A549 (cell line): Measurements from ENCODE around the gene LRRC37A3. TPM values are rescaled to one million over a fixed set of nuclear protein-coding genes. Genes with fewer than 3 reads are reported as not detected.
"Not testable (repeated sequence)": the region's sequence is repeated elsewhere in the genome, so short reads cannot be mapped to it uniquely, and the experiment has no call there.

Experiments
- ATAC-seq, 2 experiments: fragments of 200-7000 bp in 1 of 2; fragments of >200 bp in 1 of 2; cut with Nextera tagmentation in 1 of 2; cut with Tn5 transposase in 1 of 2; 3 replicates each; pipeline versions ENCODE4 v1.8.0 to v1.9.1; 2018 to 2020; ENCODE audit warnings: mild to moderate bottlenecking in 1 of 2, moderate library complexity in 1 of 2
- CTCF ChIA-PET: fragments of 300-600 bp; sonication (Branson Sonifier 250); formaldehyde crosslinking; extraction: SDS; loops from one replicate; lab custom pipeline; 2021; ENCODE audit warnings: antibody characterized with exemption, inconsistent platforms; lab: Yijun Ruan, JAX
- POLR2A ChIA-PET: fragments of 350-600 bp; formaldehyde crosslinking; extraction: SDS; loops from one replicate; lab custom pipeline; 2021; ENCODE audit warnings: antibody characterized with exemption, inconsistent platforms; lab: Yijun Ruan, JAX
- DNase-seq, 2 experiments: peaks; one replicate each; pipeline versions ENCODE4 v3.0.0 to v3.0.0-alpha.2; 2011 to 2016; ENCODE audit warnings: low read depth in 1 of 2, low spot score in 1 of 2
- FAIRE-seq: peaks from 2 replicates; lab custom pipeline; 2011; peaks lifted over from hg19 to GRCh38; lab: Jason Lieb, UNC
- H3K27ac ChIP-seq, 2 experiments: fragments of >200 bp; sonication (Bioruptor Twin); formaldehyde crosslinking; 3 replicates each; pipeline ENCODE4 v1.5.1; 2016 to 2017
- H3K4me1 ChIP-seq: fragments of >200 bp; sonication (Bioruptor Twin); formaldehyde crosslinking; 3 replicates; pipeline ENCODE4 v1.6.1; 2016
- H3K4me2 ChIP-seq: fragments of >200 bp; sonication (Bioruptor Twin); formaldehyde crosslinking; 3 replicates; pipeline ENCODE4 v1.6.1; 2016
- H3K4me3 ChIP-seq: fragments of >200 bp; sonication (Bioruptor Twin); formaldehyde crosslinking; 3 replicates; pipeline ENCODE4 v1.5.1; 2016
- H3K9me3 ChIP-seq: fragments of >200 bp; sonication (Bioruptor Twin); formaldehyde crosslinking; 3 replicates; pipeline ENCODE4 v1.6.1; 2016
- BHLHE40 ChIP-seq: IDR thresholded peaks from 2 replicates; pipeline ENCODE4 v1.6.1; 2012; ENCODE audit warnings: low read depth, low read length, inconsistent platforms
- E2F6 ChIP-seq: IDR thresholded peaks from 2 replicates; pipeline ENCODE4 v1.6.1; 2012; ENCODE audit warnings: low read depth, borderline replicate concordance
- GATA3 ChIP-seq: IDR thresholded peaks from 2 replicates; pipeline ENCODE4 v1.6.1; 2012; ENCODE audit warnings: borderline replicate concordance
- JUN ChIP-seq, 2 experiments: fragments of >200 bp; sonication (Bioruptor Twin); formaldehyde crosslinking; IDR thresholded peaks; 2 replicates in 1 of 2; 3 replicates in 1 of 2; pipeline ENCODE4 v1.6.1; 2016 to 2017
- KDM5A ChIP-seq: fragments of 200-600 bp; sonication (generic); IDR thresholded peaks from 2 replicates; pipeline ENCODE4 v1.6.1; 2016; ENCODE audit warnings: antibody characterized with exemption, mild to moderate bottlenecking
- MAZ ChIP-seq: fragments of 150-350 bp; IDR thresholded peaks from 2 replicates; pipeline ENCODE4 v1.6.1; 2014; ENCODE audit warnings: antibody characterized with exemption, low read depth, low read length, borderline replicate concordance
- MYC ChIP-seq: IDR thresholded peaks from 2 replicates; pipeline ENCODE4 v1.6.1; 2012; ENCODE audit warnings: mild to moderate bottlenecking, inconsistent platforms, low read length, improper control_type of control experiment, borderline replicate concordance
- PBX3 ChIP-seq: IDR thresholded peaks from 2 replicates; pipeline ENCODE4 v1.6.1; 2012
- PHF8 ChIP-seq: fragments of 200-600 bp; sonication (generic); IDR thresholded peaks from 2 replicates; pipeline ENCODE4 v1.6.1; 2016; ENCODE audit warnings: low read depth, mild to moderate bottlenecking, antibody characterized with exemption, moderate library complexity, borderline replicate concordance
- POLR2A ChIP-seq: IDR thresholded peaks from 2 replicates; pipeline ENCODE4 v1.6.1; 2012; ENCODE audit warnings: mild to moderate bottlenecking, low read length
- RAD21 ChIP-seq, 2 experiments: fragments of >200 bp in 1 of 2; sonication (Bioruptor Twin) in 1 of 2; formaldehyde crosslinking in 1 of 2; IDR thresholded peaks in 1 of 2; conservative IDR thresholded peaks in 1 of 2; 2 replicates in 1 of 2; 3 replicates in 1 of 2; pipeline ENCODE4 v1.6.1; 2012 to 2018; ENCODE audit warnings: inconsistent platforms in 1 of 2
- RCOR1 ChIP-seq: fragments of 150-350 bp; IDR thresholded peaks from 2 replicates; pipeline ENCODE4 v1.6.1; 2014; ENCODE audit warnings: antibody characterized with exemption, low read length, low read depth
- SMC3 ChIP-seq: fragments of >200 bp; sonication (Bioruptor Twin); formaldehyde crosslinking; IDR thresholded peaks from 3 replicates; pipeline ENCODE4 v1.6.1; 2018; ENCODE audit warnings: inconsistent platforms
- USF2 ChIP-seq: fragments of 450-650 bp; IDR thresholded peaks from 2 replicates; pipeline ENCODE4 v1.6.1; 2014; ENCODE audit warnings: antibody characterized with exemption
- WGBS: methylation state at CpG from one replicate; pipeline ENCODE4 v1.1.6; 2017; ENCODE audit errors: missing lambda C conversion rate; 5-methylcytosine and 5-hydroxymethylcytosine counted together
- polyA minus RNA-seq: library from RNA; depleted of rRNA, polyadenylated mRNA; stranded (reverse); fragments of >200 nt; gene quantifications from 2 replicates; pipeline ENCODE4 v1.2.3, GENCODE V29; 2011; rRNA and poly(A)+ RNA removed
- polyA plus RNA-seq, 4 experiments: library from polyadenylated mRNA; depleted of rRNA in 3 of 4; stranded (reverse); fragments of >200 nt; fragmentation: RNase III in 1 of 4; extraction: RNeasy Plus Mini Kit Qiagen cat#74134 plus additional on column Dnase treatment in 1 of 4; gene quantifications; 2 replicates in 3 of 4; 3 replicates in 1 of 4; pipeline ENCODE4 v1.2.3, GENCODE V29; 2011 to 2017
- TF ChIP-seq, protein P1 (sequence below): fragments of >200 bp; sonication (Bioruptor Twin); formaldehyde crosslinking; IDR thresholded peaks from 3 replicates; pipeline ENCODE4 v1.5.1; 2016
- TF ChIP-seq, protein P2 (sequence below): IDR thresholded peaks from 2 replicates; pipeline ENCODE4 v1.6.1; 2012
- TF ChIP-seq, protein P3 (sequence below): fragments of >200 bp; sonication (Bioruptor Twin); formaldehyde crosslinking; IDR thresholded peaks from 3 replicates; pipeline ENCODE4 v1.6.1; 2016
- TF ChIP-seq, protein P4 (sequence below): fragments of 250-450 bp; sonication (Bioruptor Pico); IDR thresholded peaks from 2 replicates; pipeline ENCODE4 v1.5.0; 2021; ENCODE audit warnings: mild to moderate bottlenecking, moderate library complexity, borderline replicate concordance

LRRC37A3 gene
- polyA plus RNA-seq (2011; rRNA removed), result 4.9 and 6.9 TPM in 2 replicates
- 1.3 and 1.7 TPM in 2 replicates for polyA plus RNA-seq (2012; cell fraction: cytosol; rRNA removed)
- 3.1 and 7.3 TPM in 2 replicates for polyA plus RNA-seq (2012; cell fraction: nucleus; rRNA removed)
- 2.7 to 3.8 TPM (median 2.8 TPM) in 3 replicates for polyA plus RNA-seq (2017; fragmentation: RNase III; extraction: RNeasy Plus Mini Kit Qiagen cat#74134 plus additional on column Dnase treatment)
- polyA minus RNA-seq, result 11.3 and 19.7 TPM in 2 replicates

DNA sequence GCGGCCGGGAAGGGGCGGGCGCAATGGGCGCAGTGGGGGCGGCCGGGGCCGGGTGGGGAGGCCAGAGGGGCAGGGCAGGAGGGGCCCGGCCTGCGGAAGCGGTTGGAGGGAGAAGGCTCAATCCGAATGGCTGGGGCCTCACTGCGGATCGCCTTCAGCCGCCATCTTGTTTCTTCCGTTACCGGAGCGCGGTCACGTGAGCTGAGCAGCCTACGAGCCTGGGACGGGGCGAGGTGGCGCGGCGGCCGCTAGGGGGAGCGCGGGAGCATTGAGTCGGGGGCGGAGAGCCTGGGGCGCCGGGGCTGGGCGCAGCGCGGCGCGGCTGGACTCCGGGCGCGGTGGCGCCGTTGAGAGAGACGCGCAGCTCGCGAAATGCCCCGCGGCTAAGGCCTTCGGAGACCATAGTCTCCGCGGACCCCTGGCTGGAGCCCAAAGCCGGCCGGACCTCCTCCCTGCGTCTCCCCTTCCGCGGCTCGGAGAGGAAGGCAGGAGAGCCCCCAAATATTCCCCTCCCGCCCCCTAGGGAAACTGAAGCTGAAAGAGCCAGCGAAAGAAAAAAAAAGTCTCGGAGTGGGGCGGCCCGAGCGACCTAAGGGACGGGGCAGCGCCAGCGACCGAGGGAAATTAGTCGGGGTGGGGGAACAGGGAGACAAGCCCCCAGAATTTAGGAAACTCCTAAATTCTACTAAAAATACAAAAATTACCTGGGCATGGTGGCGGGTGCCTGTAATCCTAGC lies at the start of gene LRRC37A3:
Gene LRRC37A3 (minus strand): TSS at position 190 of the 737 bp plus-strand sequence. CDS start 22,221 bp downstream, outside the sequence.
- H3K4me1 ChIP-seq, result not testable (repeated sequence)
- H3K4me2 ChIP-seq, result peak within 1 kb of the TSS; percentile 74
- TF ChIP-seq RCOR1, result 0 out of 2 replicates have a peak, but pooled peaks have one; percentile 30
- peak; percentile 24; the same call in 1 of the 2 replicates for TF ChIP-seq E2F6
- TF ChIP-seq USF2, result peak; percentile 82
- TF ChIP-seq, protein P1, sequence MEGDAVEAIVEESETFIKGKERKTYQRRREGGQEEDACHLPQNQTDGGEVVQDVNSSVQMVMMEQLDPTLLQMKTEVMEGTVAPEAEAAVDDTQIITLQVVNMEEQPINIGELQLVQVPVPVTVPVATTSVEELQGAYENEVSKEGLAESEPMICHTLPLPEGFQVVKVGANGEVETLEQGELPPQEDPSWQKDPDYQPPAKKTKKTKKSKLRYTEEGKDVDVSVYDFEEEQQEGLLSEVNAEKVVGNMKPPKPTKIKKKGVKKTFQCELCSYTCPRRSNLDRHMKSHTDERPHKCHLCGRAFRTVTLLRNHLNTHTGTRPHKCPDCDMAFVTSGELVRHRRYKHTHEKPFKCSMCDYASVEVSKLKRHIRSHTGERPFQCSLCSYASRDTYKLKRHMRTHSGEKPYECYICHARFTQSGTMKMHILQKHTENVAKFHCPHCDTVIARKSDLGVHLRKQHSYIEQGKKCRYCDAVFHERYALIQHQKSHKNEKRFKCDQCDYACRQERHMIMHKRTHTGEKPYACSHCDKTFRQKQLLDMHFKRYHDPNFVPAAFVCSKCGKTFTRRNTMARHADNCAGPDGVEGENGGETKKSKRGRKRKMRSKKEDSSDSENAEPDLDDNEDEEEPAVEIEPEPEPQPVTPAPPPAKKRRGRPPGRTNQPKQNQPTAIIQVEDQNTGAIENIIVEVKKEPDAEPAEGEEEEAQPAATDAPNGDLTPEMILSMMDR, result peak; percentile 95
- TF ChIP-seq POLR2A, result peak; percentile 78
- peak; percentile 45 to 75; a peak in 4 of 5 replicates for TF ChIP-seq RAD21 (conservative IDR thresholded peaks at IDR 0.05 in 1 of 2, IDR thresholded peaks at IDR 0.05 in 1 of 2)
- TF ChIP-seq GATA3, result 0 out of 2 replicates have a peak, but pooled peaks have one; percentile 8
- TF ChIP-seq, protein P2, sequence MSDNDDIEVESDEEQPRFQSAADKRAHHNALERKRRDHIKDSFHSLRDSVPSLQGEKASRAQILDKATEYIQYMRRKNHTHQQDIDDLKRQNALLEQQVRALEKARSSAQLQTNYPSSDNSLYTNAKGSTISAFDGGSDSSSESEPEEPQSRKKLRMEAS, result peak; percentile 83
- peak; percentile 61; the same call in 1 of the 2 replicates for TF ChIP-seq PBX3
- peak; percentile 80; the same call in 1 of the 2 replicates for TF ChIP-seq KDM5A
- peak; percentile 86; the same call in 1 of the 2 replicates for TF ChIP-seq MAZ
- peak; percentile 68 to 94; a peak in 4 of 5 replicates for TF ChIP-seq JUN (IDR thresholded peaks at IDR 0.05)
- TF ChIP-seq, protein P3, sequence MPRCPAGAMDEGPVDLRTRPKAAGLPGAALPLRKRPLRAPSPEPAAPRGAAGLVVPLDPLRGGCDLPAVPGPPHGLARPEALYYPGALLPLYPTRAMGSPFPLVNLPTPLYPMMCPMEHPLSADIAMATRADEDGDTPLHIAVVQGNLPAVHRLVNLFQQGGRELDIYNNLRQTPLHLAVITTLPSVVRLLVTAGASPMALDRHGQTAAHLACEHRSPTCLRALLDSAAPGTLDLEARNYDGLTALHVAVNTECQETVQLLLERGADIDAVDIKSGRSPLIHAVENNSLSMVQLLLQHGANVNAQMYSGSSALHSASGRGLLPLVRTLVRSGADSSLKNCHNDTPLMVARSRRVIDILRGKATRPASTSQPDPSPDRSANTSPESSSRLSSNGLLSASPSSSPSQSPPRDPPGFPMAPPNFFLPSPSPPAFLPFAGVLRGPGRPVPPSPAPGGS, result peak; percentile 71; the same call in 2 of the 3 replicates
- TF ChIP-seq, protein P4, sequence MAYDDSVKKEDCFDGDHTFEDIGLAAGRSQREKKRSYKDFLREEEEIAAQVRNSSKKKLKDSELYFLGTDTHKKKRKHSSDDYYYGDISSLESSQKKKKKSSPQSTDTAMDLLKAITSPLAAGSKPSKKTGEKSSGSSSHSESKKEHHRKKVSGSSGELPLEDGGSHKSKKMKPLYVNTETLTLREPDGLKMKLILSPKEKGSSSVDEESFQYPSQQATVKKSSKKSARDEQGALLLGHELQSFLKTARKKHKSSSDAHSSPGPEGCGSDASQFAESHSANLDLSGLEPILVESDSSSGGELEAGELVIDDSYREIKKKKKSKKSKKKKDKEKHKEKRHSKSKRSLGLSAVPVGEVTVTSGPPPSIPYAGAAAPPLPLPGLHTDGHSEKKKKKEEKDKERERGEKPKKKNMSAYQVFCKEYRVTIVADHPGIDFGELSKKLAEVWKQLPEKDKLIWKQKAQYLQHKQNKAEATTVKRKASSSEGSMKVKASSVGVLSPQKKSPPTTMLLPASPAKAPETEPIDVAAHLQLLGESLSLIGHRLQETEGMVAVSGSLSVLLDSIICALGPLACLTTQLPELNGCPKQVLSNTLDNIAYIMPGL (CRISPR knock-in tag), result peak; percentile 78; the same call in 1 of the 2 replicates
- TF ChIP-seq PHF8, result peak; percentile 89
- TF ChIP-seq MYC, result peak; percentile 77
- TF ChIP-seq SMC3, result peak; percentile 83
- peak; percentile 92 for TF ChIP-seq BHLHE40
- TF ChIP-seq, all 56 proteins: peak for 18; not testable (repeated sequence) for 38
- CTCF ChIA-PET, result interaction anchor here (0.6 to 2.9 kb wide), 25 partner anchors 10 to 279 kb away, joined by 3 to 34 read pairs (median 4); partner anchors contain the start of gene RGS9
- peak; percentile 94 to 98 for DNase-seq
- peak; percentile 46 for FAIRE-seq
- WGBS, result 2% methylated on average over 52 of the region's 70 CpGs
- Histone ChIP-seq H3K27ac (peak within 1 kb of the TSS; percentile 86 to 91), H3K4me3 (peak within 1 kb of the TSS; percentile 52)
- peak; percentile 90 to 98 for ATAC-seq
- H3K9me3 ChIP-seq, result not testable (repeated sequence)
- POLR2A ChIA-PET, result interaction anchor here (0.6 to 1.4 kb wide), 12 partner anchors 19 to 217 kb away, joined by 3 to 11 read pairs (median 4); partner anchors contain the start of gene RGS9
